K562 (cell line): ENCODE measurements around the gene MYOM1. TPM values are rescaled to one million over a fixed set of nuclear protein-coding genes. Genes with fewer than 3 reads are reported as not detected.

Source experiments
- CXXC5 ChIP-seq: fragments of 250-450 bp; sonication (Bioruptor Pico); IDR thresholded peaks from 2 replicates; pipeline ENCODE4 v1.8.0; 2022; ENCODE audit warnings: inconsistent platforms, mild to moderate bottlenecking, moderate library complexity
- ETV5 ChIP-seq: sonication (generic); formaldehyde crosslinking; IDR thresholded peaks from 2 replicates; pipeline ENCODE4 v1.4.0; 2020; ENCODE audit warnings: low read depth, mild to moderate bottlenecking, missing genetic modification reagents
- IFI16 ChIP-seq: fragments of 250-450 bp; sonication (Bioruptor Pico); IDR thresholded peaks from 2 replicates; pipeline ENCODE4 v2.1.2; 2022; ENCODE audit warnings: mild to moderate bottlenecking, inconsistent platforms
- L3MBTL2 ChIP-seq: fragments of 450-650 bp; IDR thresholded peaks from 2 replicates; pipeline ENCODE4 v1.6.1; 2016; ENCODE audit warnings: mild to moderate bottlenecking, moderate library complexity
- MTA1 ChIP-seq: fragments of 450-650 bp; IDR thresholded peaks from 2 replicates; pipeline ENCODE4 v1.6.1; 2017; ENCODE audit warnings: borderline replicate concordance
- NR3C1 ChIP-seq: sonication (generic); formaldehyde crosslinking; IDR thresholded peaks from 2 replicates; pipeline ENCODE4 v1.8.1; 2022; ENCODE audit warnings: missing genetic modification reagents
- POLR2AphosphoS2 ChIP-seq: IDR thresholded peaks from 2 replicates; pipeline ENCODE4 v1.6.1; 2012; ENCODE audit warnings: low read length, improper control_type of control experiment
- PTBP1 ChIP-seq: fragments of 200-400 bp; formaldehyde crosslinking; IDR thresholded peaks from 2 replicates; pipeline ENCODE4 v1.6.1; 2017; ENCODE audit warnings: low read depth, low read length
- SPI1 ChIP-seq: IDR thresholded peaks from 2 replicates; pipeline ENCODE4 v1.6.1; 2011; ENCODE audit warnings: low read depth, low read length, control low read depth, borderline replicate concordance
- TOE1 ChIP-seq, 2 experiments: fragments of 450-650 bp in 1 of 2; sonication (generic) in 1 of 2; formaldehyde crosslinking in 1 of 2; IDR thresholded peaks; 2 replicates each; pipeline versions ENCODE4 v1.7.1 to v1.8.0; 2016 to 2022; ENCODE audit warnings: borderline replicate concordance in 2 of 2, mild to moderate bottlenecking in 2 of 2, antibody characterized with exemption in 1 of 2, inconsistent platforms in 1 of 2, low read depth in 1 of 2, missing genetic modification reagents in 1 of 2, moderate library complexity in 1 of 2
- polyA plus RNA-seq, 8 experiments: library from polyadenylated mRNA; depleted of rRNA in 4 of 8; stranded (reverse) in 5 of 8; unstranded in 3 of 8; fragments of >200 nt; fragmentation: Nextera tagmentation in 2 of 8; fragmentation: Illumina TruSeq in 1 of 8; extraction: Ambion mirVana in 2 of 8; extraction: Trizol in 1 of 8; gene quantifications; 2 replicates each; pipeline versions ENCODE4 v1.2.1 to v1.2.3, GENCODE V29; 2011 to 2014; ENCODE audit warnings: inconsistent platforms in 1 of 8, missing spikeins in 1 of 8
- total RNA-seq, 7 experiments: library from RNA; depleted of rRNA in 6 of 7; stranded (reverse); fragments of >200 nt in 6 of 7; fragmentation: Illumina TruSeq in 2 of 7; extraction: Trizol in 2 of 7; gene quantifications; 2 replicates each; pipeline versions ENCODE4 v1.2.1 to v1.2.3, GENCODE V29; 2011 to 2021; ENCODE audit warnings: low replicate concordance in 1 of 7
- TF ChIP-seq, protein P1 (sequence below): sonication (generic); formaldehyde crosslinking; IDR thresholded peaks from 2 replicates; pipeline ENCODE4 v1.8.1; 2022; ENCODE audit warnings: missing genetic modification reagents
- TF ChIP-seq, protein P2 (sequence below): fragments of 450-650 bp; IDR thresholded peaks from 2 replicates; pipeline ENCODE4 v1.6.1; 2018; ENCODE audit not compliant: partially characterized antibody
- TF ChIP-seq, protein P3 (sequence below): fragments of 250-450 bp; sonication (Bioruptor Pico); IDR thresholded peaks from 2 replicates; pipeline ENCODE4 v1.5.0; 2021; ENCODE audit warnings: mild to moderate bottlenecking, borderline replicate concordance
- TF ChIP-seq, protein P4 (sequence below): conservative IDR thresholded peaks from 2 replicates; pipeline ENCODE4 v1.6.1; 2011; ENCODE audit warnings: low read depth, mild to moderate bottlenecking, low read length; ENCODE audit not compliant: control insufficient read depth
- TF ChIP-seq, protein P5 (sequence below): fragments of 250-450 bp; sonication (Bioruptor Pico); IDR thresholded peaks from 2 replicates; pipeline ENCODE4 v1.5.0; 2020; ENCODE audit warnings: mild to moderate bottlenecking, borderline replicate concordance

MYOM1 gene
- total and polyA plus RNA-seq, 9 of the 15 experiments (the other 6 are each of a cell fraction or from before 2014, with no cell fraction given), result 0.01 to 0.62 (median 0.25) TPM

DNA sequence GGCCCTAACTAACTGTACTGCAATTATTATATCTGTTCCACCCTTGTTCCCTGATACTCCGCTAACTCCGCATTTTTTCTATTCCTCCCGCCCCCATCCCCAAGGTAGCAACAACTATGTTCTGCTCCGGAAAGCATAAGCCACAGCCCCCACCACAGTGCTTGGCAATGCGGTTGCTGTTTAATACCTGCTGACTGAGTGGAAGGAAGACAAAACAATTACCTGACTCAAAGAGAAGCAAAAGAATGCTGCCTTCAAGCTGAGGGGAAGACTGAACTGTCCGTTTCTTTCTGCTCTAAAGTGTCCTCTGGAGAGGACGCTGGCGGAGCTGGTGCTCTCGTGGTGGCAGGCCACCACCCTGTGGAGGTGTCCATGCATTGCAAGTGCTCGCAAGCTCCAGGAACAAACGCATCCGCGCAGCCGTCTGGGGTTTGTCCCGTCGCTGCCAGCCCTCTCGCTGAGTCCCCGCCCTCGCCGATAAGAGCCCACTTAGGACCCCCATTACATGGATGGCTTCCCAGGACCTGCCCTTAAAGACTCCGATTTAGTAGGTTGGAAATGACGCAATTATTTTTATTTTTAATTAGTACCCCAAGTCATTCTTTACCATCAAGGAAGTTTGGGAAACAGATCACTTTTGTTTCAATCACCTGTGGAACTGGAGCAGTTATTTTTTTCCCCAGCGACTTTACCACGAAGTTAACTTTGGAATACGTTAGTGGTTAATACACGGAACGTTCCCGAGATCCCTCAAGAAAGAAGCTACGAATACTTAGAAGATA is 26.3 kb upstream of the MYOM1 start (continued):
- TF ChIP-seq, protein P1, sequence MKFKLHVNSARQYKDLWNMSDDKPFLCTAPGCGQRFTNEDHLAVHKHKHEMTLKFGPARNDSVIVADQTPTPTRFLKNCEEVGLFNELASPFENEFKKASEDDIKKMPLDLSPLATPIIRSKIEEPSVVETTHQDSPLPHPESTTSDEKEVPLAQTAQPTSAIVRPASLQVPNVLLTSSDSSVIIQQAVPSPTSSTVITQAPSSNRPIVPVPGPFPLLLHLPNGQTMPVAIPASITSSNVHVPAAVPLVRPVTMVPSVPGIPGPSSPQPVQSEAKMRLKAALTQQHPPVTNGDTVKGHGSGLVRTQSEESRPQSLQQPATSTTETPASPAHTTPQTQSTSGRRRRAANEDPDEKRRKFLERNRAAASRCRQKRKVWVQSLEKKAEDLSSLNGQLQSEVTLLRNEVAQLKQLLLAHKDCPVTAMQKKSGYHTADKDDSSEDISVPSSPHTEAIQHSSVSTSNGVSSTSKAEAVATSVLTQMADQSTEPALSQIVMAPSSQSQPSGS (CRISPR knock-in tag), result no peak
- TF ChIP-seq, protein P2, sequence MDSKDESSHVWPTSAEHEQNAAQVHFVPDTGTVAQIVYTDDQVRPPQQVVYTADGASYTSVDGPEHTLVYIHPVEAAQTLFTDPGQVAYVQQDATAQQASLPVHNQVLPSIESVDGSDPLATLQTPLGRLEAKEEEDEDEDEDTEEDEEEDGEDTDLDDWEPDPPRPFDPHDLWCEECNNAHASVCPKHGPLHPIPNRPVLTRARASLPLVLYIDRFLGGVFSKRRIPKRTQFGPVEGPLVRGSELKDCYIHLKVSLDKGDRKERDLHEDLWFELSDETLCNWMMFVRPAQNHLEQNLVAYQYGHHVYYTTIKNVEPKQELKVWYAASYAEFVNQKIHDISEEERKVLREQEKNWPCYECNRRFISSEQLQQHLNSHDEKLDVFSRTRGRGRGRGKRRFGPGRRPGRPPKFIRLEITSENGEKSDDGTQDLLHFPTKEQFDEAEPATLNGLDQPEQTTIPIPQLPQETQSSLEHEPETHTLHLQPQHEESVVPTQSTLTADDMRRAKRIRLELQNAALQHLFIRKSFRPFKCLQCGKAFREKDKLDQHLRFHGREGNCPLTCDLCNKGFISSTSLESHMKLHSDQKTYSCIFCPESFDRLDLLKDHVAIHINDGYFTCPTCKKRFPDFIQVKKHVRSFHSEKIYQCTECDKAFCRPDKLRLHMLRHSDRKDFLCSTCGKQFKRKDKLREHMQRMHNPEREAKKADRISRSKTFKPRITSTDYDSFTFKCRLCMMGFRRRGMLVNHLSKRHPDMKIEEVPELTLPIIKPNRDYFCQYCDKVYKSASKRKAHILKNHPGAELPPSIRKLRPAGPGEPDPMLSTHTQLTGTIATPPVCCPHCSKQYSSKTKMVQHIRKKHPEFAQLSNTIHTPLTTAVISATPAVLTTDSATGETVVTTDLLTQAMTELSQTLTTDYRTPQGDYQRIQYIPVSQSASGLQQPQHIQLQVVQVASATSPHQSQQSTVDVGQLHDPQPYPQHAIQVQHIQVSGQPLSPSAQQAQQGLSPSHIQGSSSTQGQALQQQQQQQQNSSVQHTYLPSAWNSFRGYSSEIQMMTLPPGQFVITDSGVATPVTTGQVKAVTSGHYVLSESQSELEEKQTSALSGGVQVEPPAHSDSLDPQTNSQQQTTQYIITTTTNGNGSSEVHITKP, result no peak
- TF ChIP-seq NR3C1 (CRISPR knock-in tag) (no peak), L3MBTL2 (no peak), MTA1 (no peak), TOE1 (IDR thresholded peaks at IDR 0.05; ENCODE audit: borderline replicate concordance) (no peak), TOE1 (CRISPR knock-in tag; IDR thresholded peaks at IDR 0.05; ENCODE audit: borderline replicate concordance, low read depth) (no peak), POLR2AphosphoS2 (0 out of 2 replicates have a peak, but pooled peaks have one; percentile 73), ETV5 (CRISPR knock-in tag) (peak; percentile 31; the same call in 1 of the 2 replicates), SPI1 (no peak), PTBP1 (no peak), CXXC5 (CRISPR knock-in tag) (peak; percentile 54), IFI16 (CRISPR knock-in tag) (no peak)
- TF ChIP-seq, protein P3, sequence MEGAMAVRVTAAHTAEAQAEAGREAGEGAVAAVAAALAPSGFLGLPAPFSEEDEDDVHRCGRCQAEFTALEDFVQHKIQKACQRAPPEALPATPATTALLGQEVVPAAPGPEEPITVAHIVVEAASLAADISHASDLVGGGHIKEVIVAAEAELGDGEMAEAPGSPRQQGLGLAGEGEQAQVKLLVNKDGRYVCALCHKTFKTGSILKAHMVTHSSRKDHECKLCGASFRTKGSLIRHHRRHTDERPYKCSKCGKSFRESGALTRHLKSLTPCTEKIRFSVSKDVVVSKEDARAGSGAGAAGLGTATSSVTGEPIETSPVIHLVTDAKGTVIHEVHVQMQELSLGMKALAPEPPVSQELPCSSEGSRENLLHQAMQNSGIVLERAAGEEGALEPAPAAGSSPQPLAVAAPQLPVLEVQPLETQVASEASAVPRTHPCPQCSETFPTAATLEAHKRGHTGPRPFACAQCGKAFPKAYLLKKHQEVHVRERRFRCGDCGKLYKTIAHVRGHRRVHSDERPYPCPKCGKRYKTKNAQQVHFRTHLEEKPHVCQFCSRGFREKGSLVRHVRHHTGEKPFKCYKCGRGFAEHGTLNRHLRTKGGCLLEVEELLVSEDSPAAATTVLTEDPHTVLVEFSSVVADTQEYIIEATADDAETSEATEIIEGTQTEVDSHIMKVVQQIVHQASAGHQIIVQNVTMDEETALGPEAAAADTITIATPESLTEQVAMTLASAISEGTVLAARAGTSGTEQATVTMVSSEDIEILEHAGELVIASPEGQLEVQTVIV (CRISPR knock-in tag), result no peak
- TF ChIP-seq, protein P4, sequence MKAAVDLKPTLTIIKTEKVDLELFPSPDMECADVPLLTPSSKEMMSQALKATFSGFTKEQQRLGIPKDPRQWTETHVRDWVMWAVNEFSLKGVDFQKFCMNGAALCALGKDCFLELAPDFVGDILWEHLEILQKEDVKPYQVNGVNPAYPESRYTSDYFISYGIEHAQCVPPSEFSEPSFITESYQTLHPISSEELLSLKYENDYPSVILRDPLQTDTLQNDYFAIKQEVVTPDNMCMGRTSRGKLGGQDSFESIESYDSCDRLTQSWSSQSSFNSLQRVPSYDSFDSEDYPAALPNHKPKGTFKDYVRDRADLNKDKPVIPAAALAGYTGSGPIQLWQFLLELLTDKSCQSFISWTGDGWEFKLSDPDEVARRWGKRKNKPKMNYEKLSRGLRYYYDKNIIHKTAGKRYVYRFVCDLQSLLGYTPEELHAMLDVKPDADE, result no peak
- TF ChIP-seq, protein P5, sequence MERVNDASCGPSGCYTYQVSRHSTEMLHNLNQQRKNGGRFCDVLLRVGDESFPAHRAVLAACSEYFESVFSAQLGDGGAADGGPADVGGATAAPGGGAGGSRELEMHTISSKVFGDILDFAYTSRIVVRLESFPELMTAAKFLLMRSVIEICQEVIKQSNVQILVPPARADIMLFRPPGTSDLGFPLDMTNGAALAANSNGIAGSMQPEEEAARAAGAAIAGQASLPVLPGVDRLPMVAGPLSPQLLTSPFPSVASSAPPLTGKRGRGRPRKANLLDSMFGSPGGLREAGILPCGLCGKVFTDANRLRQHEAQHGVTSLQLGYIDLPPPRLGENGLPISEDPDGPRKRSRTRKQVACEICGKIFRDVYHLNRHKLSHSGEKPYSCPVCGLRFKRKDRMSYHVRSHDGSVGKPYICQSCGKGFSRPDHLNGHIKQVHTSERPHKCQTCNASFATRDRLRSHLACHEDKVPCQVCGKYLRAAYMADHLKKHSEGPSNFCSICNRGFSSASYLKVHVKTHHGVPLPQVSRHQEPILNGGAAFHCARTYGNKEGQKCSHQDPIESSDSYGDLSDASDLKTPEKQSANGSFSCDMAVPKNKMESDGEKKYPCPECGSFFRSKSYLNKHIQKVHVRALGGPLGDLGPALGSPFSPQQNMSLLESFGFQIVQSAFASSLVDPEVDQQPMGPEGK (CRISPR knock-in tag), result no peak
